HepG2 (cell line): ENCODE data around the gene MTM1. TPM values are rescaled to one million over a fixed set of nuclear protein-coding genes. Genes with fewer than 3 reads are reported as not detected.
A peak's percentile ranks its signal among the peaks of the same experiment; 100 is the strongest.

Experiments used
- ATAC-seq: fragments of 200-7000 bp; cut with Tn5 transposase; 3 replicates; pipeline ENCODE4 v1.9.1; 2020; ENCODE audit warnings: mild to moderate bottlenecking, moderate library complexity
- BruUV-seq: library from RNA; stranded (reverse); fragments of 400-500 nt; replicated peaks from 2 replicates; lab custom pipeline; 2021; lab: Mats Ljungman, UMichigan
- CTCF ChIA-PET: fragments of 300-600 bp; formaldehyde crosslinking; extraction: SDS; loops from one replicate; lab custom pipeline; 2021; ENCODE audit warnings: low total read pairs, inconsistent platforms, low intra/inter-chr PET ratio; lab: Yijun Ruan, JAX
- POLR2A ChIA-PET: fragments of 350-600 bp; sonication (Branson Sonifier 250); formaldehyde crosslinking; loops from one replicate; lab custom pipeline; 2020; ENCODE audit warnings: antibody characterized with exemption, inconsistent platforms; lab: Yijun Ruan, JAX
- DNase-seq: peaks from one replicate; pipeline ENCODE4 v3.0.0-alpha.2; 2015; ENCODE audit warnings: low spot score
- FAIRE-seq: peaks from 3 replicates; lab custom pipeline; 2011; peaks lifted over from hg19 to GRCh38; lab: Jason Lieb, UNC
- H2AFZ ChIP-seq: one replicate; pipeline ENCODE4 v1.6.1; 2011; ENCODE audit warnings: low read length, inconsistent platforms
- H3K27ac ChIP-seq: fragments of 300-600 bp; 3 replicates; pipeline ENCODE4 v1.8.0; 2011; ENCODE audit warnings: mixed run types, mild to moderate bottlenecking, mixed read lengths, low read length, inconsistent platforms; ENCODE audit not compliant: insufficient read depth; ENCODE audit errors: extremely low read length
- H3K27me3 ChIP-seq, 2 experiments: fragments of 200-600 bp in 1 of 2; 2 replicates in 1 of 2; 3 replicates in 1 of 2; pipeline versions ENCODE4 v1.6.0 to v1.8.0; 2011; ENCODE audit warnings: low read length in 2 of 2, mild to moderate bottlenecking in 2 of 2, moderate library complexity in 2 of 2, inconsistent platforms in 1 of 2; ENCODE audit not compliant: insufficient read depth in 2 of 2, control insufficient read depth in 1 of 2
- H3K36me3 ChIP-seq, 2 experiments: fragments of 200-600 bp in 1 of 2; replicated peaks in 1 of 2; 2 replicates in 1 of 2; 3 replicates in 1 of 2; pipeline versions ENCODE4 v1.5.1 to v1.8.0; 2011; ENCODE audit warnings: low read length in 2 of 2, inconsistent platforms in 1 of 2; ENCODE audit not compliant: insufficient read depth in 2 of 2, control insufficient read depth in 1 of 2
- H3K4me1 ChIP-seq: 2 replicates; pipeline ENCODE4 v1.5.1; 2012; ENCODE audit warnings: low read length, inconsistent platforms; ENCODE audit not compliant: insufficient read depth
- H3K4me2 ChIP-seq: 2 replicates; pipeline ENCODE4 v1.6.0; 2011; ENCODE audit warnings: low read depth, low read length, inconsistent platforms
- H3K4me3 ChIP-seq, 3 experiments: fragments of 200-600 bp in 1 of 3; sonication (generic), shearing (Covaris generic) in 1 of 3; replicated peaks in 1 of 3; 2 replicates each; pipeline ENCODE4 v1.5.1; 2011 to 2016; ENCODE audit warnings: low read length in 3 of 3, inconsistent platforms in 2 of 3, low read depth in 2 of 3, mild to moderate bottlenecking in 2 of 3, control low read depth in 1 of 3, mixed read lengths in 1 of 3; ENCODE audit not compliant: insufficient read depth in 1 of 3
- H3K79me2 ChIP-seq: one replicate; pipeline ENCODE4 v1.6.1; 2011; ENCODE audit warnings: low read length, inconsistent platforms; ENCODE audit not compliant: insufficient read depth
- H3K9ac ChIP-seq: 2 replicates; pipeline ENCODE4 v1.6.0; 2011; ENCODE audit warnings: mild to moderate bottlenecking, low read depth, low read length, inconsistent platforms; ENCODE audit not compliant: insufficient read depth
- H3K9me3 ChIP-seq: 2 replicates; pipeline ENCODE4 v1.5.1; 2012; ENCODE audit warnings: mild to moderate bottlenecking, low read length
- H4K20me1 ChIP-seq: 2 replicates; pipeline ENCODE4 v1.6.0; 2011; ENCODE audit warnings: inconsistent platforms, mild to moderate bottlenecking, low read length, moderate library complexity; ENCODE audit not compliant: insufficient read depth
- CEBPZ ChIP-seq: IDR thresholded peaks from 2 replicates; pipeline ENCODE4 v1.6.1; 2012; ENCODE audit warnings: low read length, improper control_type of control experiment
- NFE2L1 ChIP-seq: sonication (generic); formaldehyde crosslinking; IDR thresholded peaks from 2 replicates; pipeline ENCODE4 v1.4.0; 2020; ENCODE audit warnings: missing genetic modification reagents, mild to moderate bottlenecking, borderline replicate concordance
- SRSF4 ChIP-seq: fragments of 200-400 bp; formaldehyde crosslinking; IDR thresholded peaks from one replicate; pipeline ENCODE4 v1.6.1; 2018; ENCODE audit warnings: mild to moderate bottlenecking, low read depth, low read length, moderate library complexity; ENCODE audit not compliant: poor library complexity, severe bottlenecking
- ZKSCAN8 ChIP-seq: IDR thresholded peaks from 2 replicates; pipeline ENCODE4 v1.6.1; 2016; ENCODE audit warnings: borderline replicate concordance, missing genetic modification reagents, missing compliant biosample characterization
- ZNF180 ChIP-seq: sonication (generic); formaldehyde crosslinking; IDR thresholded peaks from 2 replicates; pipeline ENCODE4 v1.4.0; 2020; ENCODE audit warnings: low read depth, missing genetic modification reagents, borderline replicate concordance
- ZNF792 ChIP-seq: IDR thresholded peaks from 2 replicates; pipeline ENCODE4 v1.6.1; 2016
- WGBS: methylation state at CpG from one replicate; pipeline ENCODE4 v1.1.6; 2017; ENCODE audit warnings: low lambda C conversion rate; 5-methylcytosine and 5-hydroxymethylcytosine counted together
- in situ Hi-C: cut with HindIII; loops from 2 replicates; pipeline ENCODE4 v1.10.0; 2017; ENCODE audit warnings: low pct_unique_long_range_greater_than_20kb; ENCODE audit not compliant: extremely low pct_ligation_motif_present
- intact Hi-C: fragments of 100-400 bp; cut with micrococcal nuclease; formaldehyde crosslinking; loops from one replicate; pipeline ENCODE4 v1.10.0; 2022; ENCODE audit not compliant: unreplicated experiment
- polyA plus RNA-seq, 8 experiments: library from polyadenylated mRNA; depleted of rRNA in 3 of 8; stranded (reverse) in 7 of 8; unstranded in 1 of 8; fragments of >200 nt; fragmentation: Illumina TruSeq in 4 of 8; extraction: Trizol in 4 of 8; gene quantifications; 2 replicates each; pipeline versions ENCODE4 v1.2.1 to v1.2.3, GENCODE V29; 2011 to 2016; ENCODE audit warnings: low read depth in 4 of 8, missing spikeins in 1 of 8, mixed read lengths in 1 of 8; ENCODE audit not compliant: insufficient read depth in 1 of 8
- total RNA-seq, 5 experiments: library from RNA; depleted of rRNA; stranded (reverse); fragments of >200 nt; fragmentation: Illumina TruSeq; extraction: Trizol; gene quantifications; 2 replicates each; pipeline ENCODE4 v1.2.3, GENCODE V29; 2016; ENCODE audit warnings: low read depth in 1 of 5
- TF ChIP-seq, protein P1 (sequence below): sonication (generic); formaldehyde crosslinking; IDR thresholded peaks from 2 replicates; pipeline ENCODE4 v1.5.1; 2020; ENCODE audit warnings: missing genetic modification reagents, mild to moderate bottlenecking, borderline replicate concordance
- TF ChIP-seq, protein P2 (sequence below): sonication (generic); formaldehyde crosslinking; IDR thresholded peaks from 2 replicates; pipeline ENCODE4 v1.9.0; 2021; ENCODE audit warnings: missing genetic modification reagents, mild to moderate bottlenecking, borderline replicate concordance
- TF ChIP-seq, protein P3 (sequence below): sonication (generic); formaldehyde crosslinking; IDR thresholded peaks from 2 replicates; pipeline ENCODE4 v1.8.1; 2023; ENCODE audit warnings: missing genetic modification reagents, mild to moderate bottlenecking, borderline replicate concordance

The MTM1 gene
- total and polyA plus RNA-seq, 2 of the 13 experiments (the other 11 are each of a cell fraction or from before 2014, with no cell fraction given): 12.0 to 15.2 TPM

- Histone ChIP-seq H4K20me1 (no peaks in the 10 kb centered on the region), H3K27me3 (no peaks in the 10 kb centered on the region), H3K79me2 (no peaks in the 10 kb centered on the region), H3K4me2 (no peak overlapping the region), H3K9me3 (no peaks in the 10 kb centered on the region), H3K36me3 (no peaks in the 10 kb centered on the region), H3K9ac (no peak overlapping the region), H3K27ac (no peak overlapping the region), H2AFZ (no peak overlapping the region), H3K4me1 (peaks cover 44% of the 10 kb centered on the region), H3K4me3 (no peak overlapping the region)
- DNase-seq: no peak
- TF ChIP-seq ZKSCAN8 (CRISPR knock-in tag): peak; percentile 97
- TF ChIP-seq, protein P1, sequence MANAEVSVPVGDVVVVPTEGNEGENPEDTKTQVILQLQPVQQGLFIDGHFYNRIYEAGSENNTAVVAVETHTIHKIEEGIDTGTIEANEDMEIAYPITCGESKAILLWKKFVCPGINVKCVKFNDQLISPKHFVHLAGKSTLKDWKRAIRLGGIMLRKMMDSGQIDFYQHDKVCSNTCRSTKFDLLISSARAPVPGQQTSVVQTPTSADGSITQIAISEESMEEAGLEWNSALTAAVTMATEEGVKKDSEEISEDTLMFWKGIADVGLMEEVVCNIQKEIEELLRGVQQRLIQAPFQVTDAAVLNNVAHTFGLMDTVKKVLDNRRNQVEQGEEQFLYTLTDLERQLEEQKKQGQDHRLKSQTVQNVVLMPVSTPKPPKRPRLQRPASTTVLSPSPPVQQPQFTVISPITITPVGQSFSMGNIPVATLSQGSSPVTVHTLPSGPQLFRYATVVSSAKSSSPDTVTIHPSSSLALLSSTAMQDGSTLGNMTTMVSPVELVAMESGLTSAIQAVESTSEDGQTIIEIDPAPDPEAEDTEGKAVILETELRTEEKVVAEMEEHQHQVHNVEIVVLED (CRISPR knock-in tag): no peak
- TF ChIP-seq ZNF792 (CRISPR knock-in tag): no peak
- TF ChIP-seq ZNF180 (CRISPR knock-in tag): no peak
- TF ChIP-seq SRSF4: no peak
- WGBS: 0% methylated on average over 1 of the region's 3 CpGs
- BruUV-seq: no TSS peak
- ChIA-PET CTCF (no interaction called here), POLR2A (no interaction called here)
- no peak for FAIRE-seq
- ATAC-seq: no peak
- in situ Hi-C loops: no loop called here
- intact Hi-C loops: no loop called here
These were observed 16.5 kb upstream of the MTM1 start for GRCh38 chrX:150551963-150552362.

GRCh38 chrX:150558424-150558823 is 10.0 kb upstream of the MTM1 start:
- in situ Hi-C loops: no loop called here
- POLR2A ChIA-PET: interaction anchor here (1.0 kb wide), 1 partner anchor 10 kb away, joined by 3 read pairs; the partner anchor contains the start of gene MTM1
- CTCF ChIA-PET: no interaction called here
- TF ChIP-seq CEBPZ: no peak
- TF ChIP-seq, protein P2, sequence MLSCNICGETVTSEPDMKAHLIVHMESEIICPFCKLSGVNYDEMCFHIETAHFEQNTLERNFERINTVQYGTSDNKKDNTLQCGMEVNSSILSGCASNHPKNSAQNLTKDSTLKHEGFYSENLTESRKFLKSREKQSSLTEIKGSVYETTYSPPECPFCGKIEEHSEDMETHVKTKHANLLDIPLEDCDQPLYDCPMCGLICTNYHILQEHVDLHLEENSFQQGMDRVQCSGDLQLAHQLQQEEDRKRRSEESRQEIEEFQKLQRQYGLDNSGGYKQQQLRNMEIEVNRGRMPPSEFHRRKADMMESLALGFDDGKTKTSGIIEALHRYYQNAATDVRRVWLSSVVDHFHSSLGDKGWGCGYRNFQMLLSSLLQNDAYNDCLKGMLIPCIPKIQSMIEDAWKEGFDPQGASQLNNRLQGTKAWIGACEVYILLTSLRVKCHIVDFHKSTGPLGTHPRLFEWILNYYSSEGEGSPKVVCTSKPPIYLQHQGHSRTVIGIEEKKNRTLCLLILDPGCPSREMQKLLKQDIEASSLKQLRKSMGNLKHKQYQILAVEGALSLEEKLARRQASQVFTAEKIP (CRISPR knock-in tag): no peak
- no peak for TF ChIP-seq NFE2L1 (CRISPR knock-in tag)
- TF ChIP-seq, protein P3, sequence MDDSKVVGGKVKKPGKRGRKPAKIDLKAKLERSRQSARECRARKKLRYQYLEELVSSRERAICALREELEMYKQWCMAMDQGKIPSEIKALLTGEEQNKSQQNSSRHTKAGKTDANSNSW: no peak

More at GRCh38 chrX:150558424-150558823, 10.0 kb upstream of the MTM1 start:
- H3K4me2 ChIP-seq: peak overlapping the region; percentile 23; the same call in 1 of the 2 replicates
- H3K9ac ChIP-seq: no peak overlapping the region
- no peaks in the 10 kb centered on the region for H3K27me3 ChIP-seq
- no peak overlapping the region for H3K4me3 ChIP-seq
- WGBS: no CpG with 5 or more reads among the region's 7 CpGs
- DNase-seq: no peak
- H3K27ac ChIP-seq: no peak overlapping the region
- H3K36me3 ChIP-seq: no peaks in the 10 kb centered on the region
- no peaks in the 10 kb centered on the region for H3K9me3 ChIP-seq
- no peaks in the 10 kb centered on the region for H3K79me2 ChIP-seq
- FAIRE-seq: no peak
- no peaks in the 10 kb centered on the region for H4K20me1 ChIP-seq
- no peak for ATAC-seq
- H2AFZ ChIP-seq: no peak overlapping the region
- peaks cover 31% of the 10 kb centered on the region for H3K4me1 ChIP-seq
- intact Hi-C loops: no loop called here
- no TSS peak for BruUV-seq
